OCI-LY3 (cell line): ENCODE results near the gene GDF3.

Experiments used
- H2AFZ ChIP-seq: fragments of 200-600, 300-600 bp; shearing (Covaris generic); 2 replicates; pipeline ENCODE4 v1.6.0; 2014; ENCODE audit warnings: antibody characterized with exemption, low read depth, low read length
- H3K27ac ChIP-seq: fragments of 200-600, 300-600 bp; sonication (generic); 2 replicates; pipeline ENCODE4 v1.5.1; 2014; ENCODE audit warnings: mild to moderate bottlenecking, low read length, moderate library complexity, mixed read lengths
- H3K27me3 ChIP-seq: fragments of 200-600, 300-600 bp; sonication (generic); 2 replicates; pipeline ENCODE4 v1.6.1; 2014; ENCODE audit warnings: low read depth, low read length, mixed read lengths
- H3K36me3 ChIP-seq: fragments of 200-600, 300-600 bp; sonication (generic); replicated peaks from 2 replicates; pipeline ENCODE3; 2014; ENCODE audit warnings: low read depth, low read length, mixed read lengths
- H3K4me1 ChIP-seq: fragments of 300-600, 200-600 bp; sonication (generic); 2 replicates; pipeline ENCODE4 v1.6.1; 2014; ENCODE audit warnings: low read length, mixed read lengths
- H3K4me2 ChIP-seq: fragments of 200-600, 300-600 bp; sonication (generic); 2 replicates; pipeline ENCODE4 v1.6.1; 2014; ENCODE audit warnings: low read length, mixed read lengths
- H3K4me3 ChIP-seq: fragments of 300-600, 200-600 bp; sonication (generic); 2 replicates; pipeline ENCODE4 v1.5.1; 2014; ENCODE audit warnings: antibody characterized with exemption, mild to moderate bottlenecking, low read length, moderate library complexity
- H3K79me2 ChIP-seq: fragments of 300-600, 200-600 bp; shearing (Covaris generic); 2 replicates; pipeline ENCODE4 v1.6.1; 2014; ENCODE audit warnings: mild to moderate bottlenecking, low read length, mixed read lengths
- H3K9ac ChIP-seq: fragments of 300-600, 200-600 bp; shearing (Covaris generic); 2 replicates; pipeline ENCODE4 v1.6.0; 2014; ENCODE audit warnings: mild to moderate bottlenecking, low read length, moderate library complexity
- H3K9me3 ChIP-seq: fragments of 200-600, 300-600 bp; shearing (Covaris generic); 2 replicates; pipeline ENCODE4 v1.6.1; 2014; ENCODE audit warnings: low read length, mixed read lengths; ENCODE audit not compliant: insufficient read depth
- H4K20me1 ChIP-seq: fragments of 200-600, 300-600 bp; sonication (generic); 2 replicates; pipeline ENCODE4 v1.6.1; 2016; ENCODE audit warnings: low read length, mixed read lengths; ENCODE audit not compliant: insufficient read depth
- CTCF ChIP-seq: fragments of 200-600, 300-600 bp; sonication (generic); IDR thresholded peaks from 2 replicates; pipeline ENCODE4 v1.5.1; 2014; ENCODE audit warnings: antibody characterized with exemption, low read length, low read depth
- EZH2phosphoT487 ChIP-seq: fragments of 200-600 bp; shearing (Covaris generic); IDR thresholded peaks from 2 replicates; pipeline ENCODE4 v1.6.1; 2018; ENCODE audit warnings: antibody characterized with exemption, mixed run types, low read depth

Gene GDF3

DNA sequence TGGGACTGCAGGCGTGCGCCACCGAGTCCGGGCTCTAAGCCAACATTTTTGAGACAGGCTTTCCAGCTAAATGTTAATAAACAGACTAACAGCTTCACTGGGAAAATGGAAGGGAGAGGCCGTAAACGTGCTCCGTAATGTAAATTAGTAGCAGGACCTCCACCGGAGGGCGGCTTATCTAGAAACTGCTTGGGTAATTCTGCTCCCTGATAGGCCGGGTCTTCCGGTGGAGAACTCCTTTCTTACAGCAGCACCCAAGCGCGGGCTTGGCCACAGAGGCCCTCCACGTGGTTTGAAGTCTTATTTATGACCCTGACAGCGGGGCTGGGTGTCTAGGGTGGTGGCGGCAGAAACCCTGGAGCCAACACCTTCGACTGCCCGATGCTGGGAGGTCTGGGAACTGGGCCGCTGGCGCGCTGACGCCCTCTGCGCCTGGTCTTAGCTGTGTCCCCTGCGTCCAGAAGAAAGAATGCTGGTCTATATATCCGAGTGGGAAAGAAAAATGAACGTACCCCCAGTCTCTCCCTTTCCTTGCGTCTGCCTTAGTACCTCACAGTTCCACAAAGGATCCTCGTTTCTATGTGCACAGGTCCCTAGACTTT, 17.4 kb upstream of the GDF3 start:
- Histone ChIP-seq H4K20me1 (no peaks in the 10 kb centered on the region), H3K79me2 (no peaks in the 10 kb centered on the region), H3K4me2 (no peak overlapping the region), H3K36me3 (no peaks in the 10 kb centered on the region), H3K9ac (no peak overlapping the region), H2AFZ (no peak overlapping the region), H3K4me1 (no peaks in the 10 kb centered on the region), H3K4me3 (no peak overlapping the region), H3K27me3 (peaks cover 7% of the 10 kb centered on the region; the same call in 1 of the 2 replicates), H3K9me3 (no peaks in the 10 kb centered on the region), H3K27ac (no peak overlapping the region)
- no peak for TF ChIP-seq EZH2phosphoT487
- no peak for TF ChIP-seq CTCF

GRCh38 chr12:7711133-7711532, 15.6 kb upstream of the GDF3 start, which contains the start of gene DPPA3:
DPPA3 (plus strand) TSS chr12:7711433; CDS start chr12:7711571, 138 bp downstream.
- H3K27me3 ChIP-seq, result peaks cover 2% of the 10 kb centered on the region; the same call in 1 of the 2 replicates
- H3K79me2 ChIP-seq, result no peaks in the 10 kb centered on the region
- no peak within 1 kb of the TSS for H2AFZ ChIP-seq
- H4K20me1 ChIP-seq, result no peaks in the 10 kb centered on the region
- no peaks in the 10 kb centered on the region for H3K36me3 ChIP-seq
- no peak within 1 kb of the TSS for H3K4me3 ChIP-seq
- TF ChIP-seq EZH2phosphoT487 (no peak), CTCF (no peak)
- H3K9ac ChIP-seq, result no peak within 1 kb of the TSS
- H3K27ac ChIP-seq, result no peak within 1 kb of the TSS
- no peaks in the 10 kb centered on the region for H3K4me1 ChIP-seq
- no peaks in the 10 kb centered on the region for H3K9me3 ChIP-seq
- no peak within 1 kb of the TSS for H3K4me2 ChIP-seq

DNA sequence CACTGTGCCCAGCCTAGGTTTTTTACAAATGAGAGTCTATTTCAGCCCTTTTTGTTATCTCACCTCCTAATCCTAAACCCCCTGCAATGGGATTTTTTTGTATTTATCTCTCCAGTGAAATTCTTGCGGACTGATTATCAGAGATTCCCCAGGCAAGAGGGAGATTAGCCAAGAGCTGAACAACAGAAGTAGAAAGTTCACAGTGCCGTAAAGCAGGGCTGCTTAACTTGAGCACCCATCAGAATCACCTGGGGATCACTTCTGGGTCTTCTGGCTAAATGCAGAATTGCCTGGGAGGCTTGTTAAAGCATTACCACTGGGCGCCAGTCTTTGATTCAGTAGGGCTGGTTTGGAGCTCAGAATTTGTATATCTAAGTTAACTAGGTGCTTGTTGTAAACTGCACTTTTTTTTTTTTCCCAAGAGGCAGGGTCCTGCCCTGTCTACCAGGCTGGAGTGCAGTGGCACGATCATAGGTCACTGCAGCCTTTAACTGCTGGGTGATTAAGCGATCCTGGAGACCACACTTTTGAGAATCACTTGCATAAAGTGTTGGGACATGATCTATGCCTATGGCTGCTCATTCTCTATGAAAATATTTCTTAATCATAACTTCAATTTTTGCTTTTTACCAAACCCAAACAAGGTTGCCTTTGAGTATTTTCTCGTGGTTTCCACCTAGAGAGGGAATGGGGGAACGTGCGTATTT, 14.5 kb upstream of the GDF3 start:
- Histone ChIP-seq H3K36me3 (no peaks in the 10 kb centered on the region), H3K9ac (no peak overlapping the region), H3K79me2 (no peaks in the 10 kb centered on the region), H3K27ac (no peak overlapping the region), H2AFZ (no peak overlapping the region), H3K4me3 (no peak overlapping the region), H3K4me2 (no peak overlapping the region), H3K4me1 (no peaks in the 10 kb centered on the region), H4K20me1 (no peaks in the 10 kb centered on the region), H3K9me3 (no peaks in the 10 kb centered on the region), H3K27me3 (peaks cover 2% of the 10 kb centered on the region; the same call in 1 of the 2 replicates)
- TF ChIP-seq EZH2phosphoT487, result no peak
- no peak for TF ChIP-seq CTCF

GRCh38 chr12:7705846-7706245, 10.3 kb upstream of the GDF3 start:
- Histone ChIP-seq H3K36me3 (no peaks in the 10 kb centered on the region), H3K27me3 (peaks cover 2% of the 10 kb centered on the region; the same call in 1 of the 2 replicates), H4K20me1 (no peaks in the 10 kb centered on the region), H3K4me2 (no peak overlapping the region), H3K9me3 (no peaks in the 10 kb centered on the region), H2AFZ (no peak overlapping the region), H3K9ac (no peak overlapping the region), H3K27ac (no peak overlapping the region), H3K79me2 (no peaks in the 10 kb centered on the region), H3K4me3 (no peak overlapping the region), H3K4me1 (no peaks in the 10 kb centered on the region)
- TF ChIP-seq CTCF (no peak), EZH2phosphoT487 (no peak)
